NCI-H510A treated with DMSO at 0.1 percent for 48 hours (cell line): ENCODE data around the gene ETV5.

Source experiments
- DNase-seq: peaks from one replicate; lab custom pipeline; 2025; lab: John Stamatoyannopoulos, UW

The ETV5 gene

DNA sequence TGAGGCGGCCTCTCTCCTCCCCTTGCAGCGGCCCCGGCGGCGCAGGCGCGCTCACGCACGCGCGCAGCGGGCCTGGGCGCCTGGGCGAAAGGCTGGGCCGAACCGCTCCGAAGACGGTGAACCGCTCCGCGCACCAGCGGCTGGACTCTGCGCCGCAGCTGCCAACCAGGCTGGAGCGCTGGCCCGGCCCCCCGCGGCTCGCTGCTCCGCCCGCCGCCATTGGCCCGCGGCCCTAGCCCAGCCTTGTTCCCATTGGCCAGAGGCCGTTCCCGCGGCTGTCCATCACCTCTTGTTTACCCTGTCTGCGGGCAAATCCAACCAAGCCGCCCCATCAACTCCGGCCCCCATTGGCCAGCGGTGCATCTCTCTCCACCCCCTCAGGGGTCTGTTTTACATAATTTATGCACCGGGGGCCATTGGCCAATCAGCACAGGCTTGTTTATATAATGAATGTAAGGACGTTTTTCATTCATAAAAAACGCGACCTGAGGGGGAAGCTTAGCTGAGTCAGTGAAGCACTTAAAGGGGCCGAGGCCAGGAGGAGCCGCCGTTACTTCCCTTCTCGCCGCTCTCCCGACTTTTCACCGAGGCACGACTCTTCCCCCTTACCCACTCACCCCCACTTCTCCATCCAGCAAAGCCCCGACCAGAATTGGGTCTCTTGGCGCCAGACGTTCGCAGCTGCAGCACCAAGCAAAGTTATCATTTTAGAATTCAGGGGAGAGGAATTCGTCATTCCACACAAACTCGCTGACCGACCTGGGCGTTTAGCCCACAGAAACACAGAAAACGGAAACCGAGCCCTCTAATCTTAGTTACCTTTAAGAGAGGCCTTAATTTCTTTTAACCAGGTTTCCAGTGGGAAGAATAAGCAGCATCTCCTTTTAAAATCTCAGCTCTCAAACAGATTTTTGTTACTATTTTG is at the start of gene ETV5:
TSS of gene ETV5 (minus strand) at position 149 of the 925 bp plus-strand sequence. CDS start 3,221 bp downstream, outside the sequence.
- DNase-seq: peak; percentile 97

DNA sequence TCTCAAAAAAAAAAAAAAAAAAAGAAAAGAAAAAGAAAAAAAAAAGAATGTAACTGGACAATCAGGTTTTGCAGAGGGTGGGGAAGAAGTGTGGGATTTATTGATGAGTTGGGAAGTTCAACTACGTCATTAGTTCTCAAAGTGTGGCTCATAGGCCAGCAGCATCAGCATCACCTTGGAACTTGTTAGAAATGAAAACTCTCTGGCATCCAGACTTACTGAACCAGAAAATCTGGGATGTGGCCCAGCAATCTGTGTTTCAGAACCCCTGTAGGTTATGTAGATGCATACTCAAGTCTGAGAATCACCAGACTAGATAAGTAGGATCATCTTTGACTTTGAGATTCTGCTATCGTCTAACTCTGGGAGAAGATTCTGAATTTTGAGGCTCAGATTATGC is 45.8 kb upstream of the ETV5 start:
- DNase-seq: no peak

DNA sequence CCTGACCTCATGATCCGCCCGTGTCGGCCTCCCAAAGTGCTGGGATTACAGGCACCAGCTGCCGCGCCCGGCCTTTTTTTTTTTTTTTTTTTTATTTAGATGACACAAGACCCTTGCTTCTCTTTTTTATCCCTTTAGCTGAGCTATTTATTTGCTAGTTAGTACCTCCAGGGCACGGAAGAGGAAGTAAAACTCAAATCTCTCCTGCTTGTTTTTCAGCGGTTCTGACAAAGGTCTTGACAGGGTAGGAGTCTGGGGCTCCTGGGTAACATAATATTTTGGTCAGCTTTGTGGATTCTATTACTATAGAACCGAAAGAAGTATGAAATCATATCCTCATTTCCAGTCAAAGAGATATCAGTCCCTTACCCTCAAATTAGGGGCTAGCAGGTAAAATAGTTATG is 44.0 kb upstream of the ETV5 start:
- no peak for DNase-seq

DNA sequence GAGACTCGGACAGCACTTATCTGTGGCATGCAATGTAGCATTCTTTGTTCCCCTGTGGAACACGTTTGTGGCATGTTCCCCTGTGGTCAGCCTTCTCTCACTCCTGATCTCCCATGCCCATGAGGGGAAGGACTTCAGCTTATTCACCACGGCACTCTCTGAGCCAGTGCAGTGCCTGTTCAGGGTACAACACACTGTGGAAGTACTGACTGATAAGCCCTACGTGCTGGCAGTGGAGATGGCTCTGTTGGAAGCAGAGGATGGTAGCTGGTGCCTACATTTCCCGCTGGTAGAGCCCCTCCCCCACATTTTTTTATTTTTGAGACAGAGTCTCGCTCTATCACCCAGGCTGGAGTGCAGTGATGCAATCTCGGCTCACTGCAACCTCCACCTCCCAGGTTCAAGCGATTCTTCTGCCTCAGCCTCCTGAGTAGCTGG is 43.5 kb upstream of the ETV5 start:
- DNase-seq: no peak

DNA sequence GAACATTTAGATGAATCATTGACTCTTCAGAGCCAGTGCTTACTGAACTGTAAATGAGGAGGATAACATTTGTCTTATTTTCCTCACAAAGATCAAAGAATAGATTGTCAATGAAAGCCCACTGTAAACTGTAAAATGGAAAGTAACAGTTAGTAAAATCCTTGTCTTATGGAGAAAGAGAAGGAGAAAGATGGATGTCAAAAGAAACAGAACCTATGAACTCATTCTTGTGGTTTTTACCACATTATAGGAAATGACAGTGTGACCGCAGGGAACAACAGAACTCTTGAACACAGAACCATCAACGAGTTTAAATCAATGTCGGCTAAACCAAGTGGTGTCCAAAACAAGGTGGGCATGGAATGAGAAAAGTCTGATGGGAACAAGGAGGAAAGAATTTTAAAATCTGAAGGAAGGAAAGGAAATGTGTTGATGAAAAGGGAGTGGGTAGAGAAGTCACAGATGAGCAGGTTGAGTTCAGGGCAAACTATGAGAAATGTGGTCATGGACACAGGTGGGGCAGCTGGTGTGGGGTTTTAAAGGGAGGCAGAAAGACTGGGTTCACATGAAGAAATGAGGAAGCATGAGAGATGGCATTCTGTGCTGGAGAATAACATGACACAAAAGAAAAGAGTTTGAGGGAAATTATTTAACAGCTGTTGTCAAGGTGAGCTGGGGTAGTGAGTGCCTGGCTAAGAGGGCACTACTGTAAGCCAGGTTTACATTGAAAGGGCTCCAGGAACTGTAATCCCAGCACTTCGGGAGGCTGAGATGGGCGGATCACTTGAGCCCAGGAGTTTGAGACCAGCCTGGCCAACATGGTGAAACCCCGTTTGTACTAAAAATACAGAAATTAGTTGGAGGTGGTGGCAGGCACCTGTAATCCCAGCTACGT is 42.4 kb upstream of the ETV5 start:
- DNase-seq: no peak

DNA sequence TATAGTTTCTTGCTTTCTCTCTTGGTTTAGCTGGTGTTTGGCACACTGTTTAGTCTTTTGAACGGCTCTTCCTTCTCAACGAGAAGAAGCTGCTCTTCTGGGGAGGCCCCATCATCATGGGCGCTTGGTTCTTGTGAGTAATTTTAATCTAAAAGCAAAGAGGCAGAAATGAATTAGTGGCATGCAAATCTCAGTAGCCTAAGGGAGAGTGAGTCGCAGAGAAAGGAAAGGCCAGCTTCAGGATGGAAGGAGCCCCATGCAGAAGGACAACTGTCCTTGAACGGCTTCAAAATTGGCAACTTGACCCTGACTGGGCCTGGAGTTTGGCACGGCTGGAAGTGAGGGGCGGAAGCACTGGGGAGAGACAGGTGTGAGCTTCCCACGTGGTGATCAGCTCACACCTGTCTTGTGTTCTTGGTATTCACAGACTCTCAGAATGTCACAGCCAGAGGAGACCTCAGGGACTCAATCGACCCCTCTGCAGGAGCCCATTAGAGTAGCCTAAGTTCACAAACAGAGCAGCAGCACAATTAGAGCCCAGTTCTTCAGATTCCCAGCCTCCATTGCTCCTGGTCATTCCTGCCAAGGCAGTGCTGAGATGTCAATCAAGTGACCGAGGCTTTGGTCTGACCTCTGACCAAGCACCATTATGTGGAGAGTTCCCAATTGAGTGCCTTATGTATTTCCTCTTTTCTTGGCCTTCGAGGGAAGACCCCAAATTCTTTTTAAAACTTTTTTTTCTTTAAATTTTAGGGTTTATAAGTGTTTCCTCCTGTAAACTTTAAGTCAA is 41.3 kb upstream of the ETV5 start:
- DNase-seq: no peak

DNA sequence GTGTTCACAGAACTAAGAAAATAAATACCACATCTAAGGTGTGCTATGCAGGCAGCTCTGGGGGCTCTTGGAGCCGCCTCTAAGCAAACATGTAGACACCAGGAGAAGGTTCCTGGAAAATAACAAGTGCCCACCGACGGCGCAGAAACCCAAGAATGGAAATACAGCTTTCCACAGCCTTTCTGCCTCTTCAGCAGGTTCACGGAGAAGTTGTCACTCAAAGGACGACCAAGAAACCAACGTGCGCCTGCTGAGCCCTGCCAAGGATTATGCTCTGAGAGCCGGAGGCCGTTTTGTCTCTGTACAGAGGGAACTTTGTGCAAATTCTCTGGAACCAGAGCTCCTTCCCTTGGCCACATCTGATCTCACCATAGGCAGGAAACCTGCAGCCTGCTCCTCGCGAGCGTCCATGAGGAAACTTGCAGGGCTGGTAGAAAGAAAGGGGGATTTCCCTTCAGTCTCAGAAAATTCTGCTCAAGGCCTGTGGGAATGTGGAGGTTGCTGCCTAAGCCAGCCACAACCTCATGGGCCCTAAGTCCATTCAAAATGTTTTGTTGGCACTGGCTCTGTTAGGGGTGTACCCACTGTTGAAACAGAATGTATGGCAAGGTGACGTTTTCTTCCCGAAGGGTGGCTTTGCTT is 40.6 kb upstream of the ETV5 start:
- DNase-seq: no peak

DNA sequence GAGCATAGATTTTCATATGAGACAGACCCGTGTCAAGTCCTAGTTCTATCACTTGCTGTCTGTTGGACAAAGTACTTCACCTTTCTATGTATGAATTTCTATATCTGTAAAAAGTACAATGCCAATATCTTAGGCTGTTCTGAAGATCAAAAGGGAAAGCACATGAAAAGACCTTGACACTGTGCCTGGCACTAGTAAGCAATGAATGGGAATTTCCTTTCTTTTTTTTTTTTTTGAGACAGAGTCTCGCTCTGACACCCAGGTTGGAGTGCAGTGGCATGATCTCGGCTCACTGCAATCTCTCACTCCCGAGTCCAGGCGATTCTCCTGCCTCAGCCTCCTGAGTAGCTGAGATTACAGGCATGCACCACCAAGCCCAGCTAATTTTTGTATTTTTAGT is 35.4 kb upstream of the ETV5 start:
- DNase-seq: no peak

DNA sequence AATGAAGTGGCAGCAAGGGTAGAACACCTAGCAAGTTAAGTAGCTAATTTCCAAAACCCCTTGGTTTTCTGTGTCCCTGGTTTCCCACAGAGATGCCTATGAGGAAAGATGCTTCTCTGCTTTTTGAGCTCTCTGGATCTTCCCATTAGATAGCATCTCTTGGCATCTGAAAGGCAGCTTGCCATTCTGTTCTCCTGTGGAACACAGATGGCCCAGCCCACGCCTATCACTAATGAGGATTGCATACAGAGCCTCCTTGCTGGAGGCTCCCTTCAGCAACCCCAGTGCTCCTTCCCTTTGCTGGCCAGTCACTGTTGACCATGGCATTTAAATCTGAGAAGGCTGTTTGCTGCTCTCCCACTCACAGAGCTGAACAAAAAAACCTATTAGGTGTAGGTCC is 34.4 kb upstream of the ETV5 start:
- no peak for DNase-seq

DNA sequence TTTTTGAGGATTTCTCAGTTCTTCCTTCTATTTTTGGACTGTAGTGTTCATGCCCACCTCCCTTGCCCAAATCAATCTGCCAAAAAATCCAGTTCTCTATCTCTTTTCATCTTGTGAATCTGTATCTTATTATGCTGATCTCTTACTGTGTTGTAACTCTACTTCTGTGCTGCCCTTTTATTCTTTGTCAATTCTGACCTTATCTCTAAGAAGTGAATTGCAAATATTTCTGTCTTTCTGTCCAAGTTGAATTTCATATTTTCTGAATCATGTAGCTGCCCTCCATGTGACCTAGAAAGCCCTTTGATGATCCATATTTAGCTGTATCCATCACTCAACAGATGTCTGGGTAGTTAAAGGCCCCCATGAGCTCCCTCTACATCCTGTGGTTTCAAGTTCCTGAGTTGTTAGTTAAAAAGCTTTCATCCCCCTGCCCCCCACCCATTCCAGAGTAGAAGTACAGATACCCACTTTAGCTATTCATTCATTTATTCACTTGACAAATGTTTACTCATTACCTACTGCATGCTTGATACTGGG is 33.6 kb upstream of the ETV5 start:
- no peak for DNase-seq

DNA sequence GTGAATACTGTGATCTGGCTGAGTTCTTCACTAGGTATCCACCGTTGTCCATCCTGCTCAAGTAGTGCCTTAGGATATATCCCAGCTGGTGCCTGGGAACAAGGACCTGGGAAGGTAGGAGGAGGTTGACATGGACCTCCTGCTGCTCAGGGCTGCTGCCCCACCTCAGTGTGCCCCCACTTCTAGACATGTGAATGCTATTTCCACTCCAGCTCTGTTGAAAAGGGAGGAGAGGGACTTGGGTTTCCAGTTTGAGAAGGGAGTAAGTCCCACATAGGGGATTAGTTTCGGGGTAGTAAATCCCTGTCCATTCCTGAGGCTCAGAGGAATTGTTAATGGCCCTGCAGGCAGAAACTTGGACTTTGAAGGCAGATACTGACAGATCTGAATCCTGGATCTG is 32.9 kb upstream of the ETV5 start:
- DNase-seq: no peak

DNA sequence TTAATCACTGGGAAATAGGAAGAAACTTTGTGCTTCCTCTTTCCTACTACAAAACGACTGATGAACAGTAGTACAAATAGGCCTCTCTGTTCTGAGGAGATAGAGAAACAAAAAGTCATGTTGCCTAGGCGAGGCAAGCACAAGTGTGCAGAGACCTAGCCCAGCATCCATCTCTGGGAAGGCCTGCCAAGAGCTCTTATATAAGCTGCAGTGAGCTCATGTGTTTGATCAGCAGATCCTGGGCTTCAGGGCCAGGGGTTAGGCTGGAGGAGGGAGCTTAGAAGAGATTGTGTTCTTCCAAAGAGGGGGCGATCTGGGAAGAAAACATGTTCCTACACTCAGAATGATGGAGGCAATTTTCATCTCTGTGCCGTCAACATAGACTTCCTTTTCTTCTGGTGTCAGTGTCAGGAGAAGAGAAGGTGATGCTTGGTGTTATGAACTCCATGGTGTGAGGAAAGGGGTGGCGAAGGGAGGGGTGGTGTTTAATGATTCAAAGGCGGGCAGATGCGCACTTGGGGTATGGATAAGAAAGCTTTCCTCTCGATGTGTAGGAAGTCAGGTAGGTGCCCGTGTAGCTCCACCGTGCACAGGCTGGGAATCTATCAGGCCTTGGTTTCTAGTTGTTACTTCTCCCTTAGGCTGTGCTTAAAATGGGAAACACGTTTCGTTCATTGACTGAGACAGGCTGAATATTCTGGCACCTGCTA is 29.5 kb upstream of the ETV5 start:
- no peak for DNase-seq

DNA sequence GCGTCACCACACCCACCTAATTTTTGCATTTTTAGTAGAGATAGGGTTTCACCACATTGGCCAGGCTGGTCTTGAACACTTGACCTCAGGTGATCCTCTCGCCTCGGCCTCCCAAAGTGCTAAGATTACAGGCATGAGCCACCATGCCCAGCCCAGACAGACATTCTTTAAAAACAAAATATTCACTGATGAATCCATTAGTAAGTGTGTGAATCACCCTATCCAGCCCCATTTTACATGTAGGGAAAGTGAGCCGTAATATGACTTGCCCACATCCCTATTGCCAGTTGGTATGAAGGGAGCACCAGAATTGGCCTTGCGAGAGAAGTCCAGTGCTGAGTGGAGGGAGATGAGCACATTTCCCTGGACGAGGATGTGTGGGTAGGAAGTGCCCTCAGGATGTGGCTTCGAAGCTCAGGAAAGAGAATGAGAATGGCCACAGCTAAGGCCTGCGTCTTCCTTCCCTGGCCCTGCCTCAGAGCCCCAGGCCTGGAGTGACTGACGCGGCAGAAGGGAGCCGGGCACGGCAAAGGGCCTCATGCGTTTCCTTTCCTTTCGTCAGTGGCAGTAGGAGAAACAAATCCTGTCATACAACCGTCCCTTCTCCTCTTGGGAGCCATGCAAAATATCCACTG is 28.3 kb upstream of the ETV5 start:
- DNase-seq: no peak

DNA sequence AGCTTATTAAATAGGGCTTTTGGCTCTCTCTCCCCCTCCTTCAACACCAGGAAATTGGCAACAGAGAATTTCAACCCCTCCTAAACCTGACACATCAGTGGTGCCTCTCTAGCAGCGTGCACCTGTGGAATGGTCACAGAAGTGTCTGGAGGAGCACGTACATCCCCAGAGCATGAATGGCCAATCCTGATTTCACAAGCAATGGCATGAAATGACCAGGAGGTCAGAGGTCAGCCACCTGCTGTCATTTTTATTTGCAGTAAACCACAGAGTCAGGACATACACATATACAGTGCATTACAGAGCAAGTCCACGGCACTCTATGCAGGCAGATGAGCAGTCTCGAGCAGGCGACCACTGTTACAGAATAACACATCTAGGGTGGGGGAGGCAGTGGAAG is 25.1 kb upstream of the ETV5 start:
- no peak for DNase-seq

DNA sequence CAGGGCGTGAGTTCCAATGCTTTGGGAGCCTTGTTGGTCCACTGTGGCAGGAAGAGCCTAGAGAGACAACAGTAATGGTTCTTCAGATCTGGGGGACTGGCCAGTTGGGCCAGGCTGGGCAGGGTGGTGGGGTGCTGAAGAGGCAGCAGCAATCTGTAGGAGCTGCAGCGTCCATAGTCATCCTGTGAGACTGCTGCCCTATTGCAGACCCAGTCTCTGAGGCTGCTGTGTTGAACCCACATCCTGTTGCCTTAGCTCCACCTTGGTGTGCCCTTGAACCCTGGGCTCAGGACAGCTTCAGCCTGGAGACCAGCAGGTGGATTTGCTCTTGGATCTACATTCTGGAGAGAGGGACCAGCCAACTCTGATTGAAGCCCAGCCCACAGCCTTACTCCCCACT is 23.6 kb upstream of the ETV5 start:
- no peak for DNase-seq

DNA sequence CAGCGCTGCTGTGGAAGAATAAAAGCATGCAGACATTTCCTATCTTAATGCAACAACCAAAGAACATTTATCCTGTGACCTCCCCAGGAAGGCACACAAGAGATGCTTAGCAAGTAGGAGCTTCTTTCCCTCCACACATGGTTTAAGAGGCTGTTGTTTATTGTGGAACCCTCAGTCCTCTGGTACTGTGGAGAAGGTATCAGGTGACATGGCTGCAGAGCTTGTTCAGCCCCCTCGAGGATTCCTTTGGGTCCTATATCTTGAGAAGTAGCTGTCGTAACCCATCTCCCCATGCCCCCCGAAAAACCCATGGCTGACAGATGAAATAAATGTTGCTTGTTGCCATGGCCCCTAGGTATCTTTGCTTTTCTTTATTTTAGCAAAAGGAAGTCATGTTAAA is 20.3 kb upstream of the ETV5 start:
- no peak for DNase-seq

DNA sequence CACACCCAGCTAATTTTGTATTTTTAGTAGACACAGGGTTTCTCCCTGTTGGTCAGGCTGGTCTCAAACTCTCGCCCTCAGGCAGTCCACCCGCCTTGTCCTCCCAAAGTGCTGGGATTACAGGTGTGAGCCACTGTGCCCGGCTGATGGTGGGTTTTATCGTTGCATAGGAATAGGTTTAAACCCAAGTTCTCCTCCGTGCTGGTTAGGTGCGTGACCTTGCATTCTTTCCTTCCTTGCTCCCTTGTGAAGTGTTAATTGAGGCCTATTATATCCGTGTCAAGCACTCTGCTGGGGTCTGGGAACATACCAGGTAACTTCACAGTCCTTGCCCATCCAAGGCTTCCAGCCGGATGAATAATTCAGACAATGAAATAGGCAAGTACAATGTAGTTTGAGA is 19.3 kb upstream of the ETV5 start:
- no peak for DNase-seq

DNA sequence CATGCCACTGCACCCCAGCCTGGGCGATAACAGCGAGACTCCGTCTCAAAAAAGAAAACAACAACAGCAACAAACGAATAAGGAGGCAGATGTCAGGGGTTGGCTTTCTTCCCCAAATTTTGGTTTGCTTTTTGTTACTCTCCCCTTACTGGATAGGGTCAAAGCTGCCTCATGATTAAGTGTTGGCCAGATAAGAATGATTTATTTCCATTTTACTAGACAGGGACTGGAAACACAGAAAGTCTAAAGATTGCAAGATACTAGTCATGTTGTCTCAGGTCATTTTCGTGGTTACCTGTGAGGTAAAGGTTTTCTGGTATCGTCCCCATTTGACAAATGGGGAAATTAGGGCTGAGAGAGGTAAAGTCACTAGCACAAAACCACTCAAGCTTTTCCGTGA is 18.6 kb upstream of the ETV5 start:
- DNase-seq: no peak

DNA sequence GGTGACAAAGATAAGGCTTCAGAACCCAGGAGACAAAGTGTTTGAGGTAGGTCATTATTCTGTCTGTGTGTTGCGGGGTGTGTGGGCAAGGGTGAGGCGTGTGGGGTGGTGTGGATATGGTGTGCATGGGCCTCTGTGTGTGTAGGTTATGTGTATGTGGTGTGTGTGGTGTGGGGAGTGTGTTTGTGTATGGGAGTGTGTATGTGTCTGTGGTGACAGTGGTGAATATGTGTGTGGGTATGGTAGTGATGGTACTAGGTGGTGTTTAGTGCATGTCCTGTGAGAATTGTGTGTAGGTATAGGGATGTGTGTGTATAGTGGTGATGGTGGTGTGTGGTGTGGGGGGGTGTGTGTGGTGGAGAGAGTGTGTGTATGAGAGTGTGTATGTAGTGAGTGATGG is 16.2 kb upstream of the ETV5 start:
- DNase-seq: no peak

DNA sequence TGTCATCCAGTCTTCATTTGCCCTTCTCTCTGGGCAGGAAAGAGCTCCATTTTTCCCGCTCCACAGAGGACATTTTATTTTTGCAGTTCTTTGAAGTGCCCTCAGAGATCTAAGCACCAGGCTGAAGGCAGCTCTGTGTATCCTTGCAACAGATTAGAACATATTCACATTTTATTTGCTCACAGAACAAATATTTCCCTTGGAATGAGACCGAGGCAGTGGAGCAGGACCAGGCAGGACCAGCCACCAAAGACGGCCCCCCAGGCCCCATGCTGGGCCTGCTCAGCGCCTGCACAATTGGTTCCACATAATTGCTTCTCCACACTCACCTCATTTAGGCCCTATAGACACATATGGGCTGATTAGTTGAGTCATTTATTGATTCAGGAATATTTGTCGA is 15.7 kb upstream of the ETV5 start:
- no peak for DNase-seq
